Hematopoietic multipotent progenitor cell (in vitro differentiated cells): Measurements from ENCODE around the gene CS. TPM values are rescaled to one million over a fixed set of nuclear protein-coding genes. Genes with fewer than 3 reads are reported as not detected.
"Not testable (repeated sequence)": the region's sequence is repeated elsewhere in the genome, so short reads cannot be mapped to it uniquely, and the experiment has no call there.

Source experiments
- DNase-seq, 3 donors: peaks; one replicate each; pipeline ENCODE4 v3.0.0-alpha.2; 2011 to 2015; ENCODE audit warnings: low read depth in 2 of 3, low spot score in 2 of 3
- total RNA-seq: library from RNA; depleted of rRNA; stranded (reverse); fragments of >200 nt; gene quantifications from one replicate; pipeline ENCODE4 v1.2.3, GENCODE V29; 2012

CS gene
- total RNA-seq, 1 donor, result 106 TPM

- no peak for DNase-seq
Observed at GRCh38 chr12:56282579-56282978, 17.6 kb downstream of the CS start.

GRCh38 chr12:56282030-56282429, 18.1 kb downstream of the CS start:
- DNase-seq, result no peak

GRCh38 chr12:56280849-56281248, 19.3 kb downstream of the CS start:
- no peak for DNase-seq

DNA sequence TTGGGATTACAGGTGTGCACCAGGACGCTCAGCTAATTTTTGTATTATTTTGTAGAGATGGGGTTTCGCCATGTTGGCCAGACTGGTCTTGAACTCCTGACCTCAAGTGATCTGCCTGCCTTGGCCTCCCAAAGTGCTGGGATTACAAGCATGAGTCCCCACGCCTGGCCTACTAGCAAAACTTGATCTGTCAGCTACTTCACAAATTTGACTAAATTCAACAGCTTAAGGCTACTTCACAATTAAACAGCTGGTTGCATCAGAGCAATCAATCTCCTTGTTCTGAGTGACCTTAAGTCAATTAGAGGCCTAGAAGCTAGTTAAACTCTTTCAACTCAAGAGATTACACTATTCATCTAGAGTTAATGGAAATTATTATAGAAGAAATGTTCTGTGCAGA, 21.2 kb downstream of the CS start:
- DNase-seq, result no peak

GRCh38 chr12:56274299-56274698, 25.8 kb downstream of the CS start:
- no peak for DNase-seq

DNA sequence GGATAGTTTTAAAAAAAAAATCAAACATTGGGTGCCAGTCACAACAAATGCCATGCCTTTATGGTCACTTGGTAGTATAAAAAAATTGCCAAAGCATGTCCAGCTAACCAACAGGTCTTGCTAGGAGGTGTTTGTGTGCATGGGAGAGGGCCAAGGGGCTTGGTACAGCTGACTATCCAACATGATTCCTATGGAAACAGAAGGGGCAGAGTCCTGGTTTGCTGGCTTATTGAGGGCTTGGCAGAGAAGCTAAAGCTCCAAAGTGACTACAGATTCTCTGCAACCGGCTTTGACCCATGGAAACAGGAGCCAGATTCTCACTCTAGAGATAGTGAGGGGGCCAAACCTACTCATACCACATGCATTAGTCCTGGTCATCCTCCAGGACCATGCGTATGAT, 27.7 kb downstream of the CS start:
- DNase-seq, result not testable (repeated sequence)

- peak in 1 of 3 donors; percentile 36 for DNase-seq
Observed at GRCh38 chr12:56271031-56271430, 29.1 kb downstream of the CS start.

DNA sequence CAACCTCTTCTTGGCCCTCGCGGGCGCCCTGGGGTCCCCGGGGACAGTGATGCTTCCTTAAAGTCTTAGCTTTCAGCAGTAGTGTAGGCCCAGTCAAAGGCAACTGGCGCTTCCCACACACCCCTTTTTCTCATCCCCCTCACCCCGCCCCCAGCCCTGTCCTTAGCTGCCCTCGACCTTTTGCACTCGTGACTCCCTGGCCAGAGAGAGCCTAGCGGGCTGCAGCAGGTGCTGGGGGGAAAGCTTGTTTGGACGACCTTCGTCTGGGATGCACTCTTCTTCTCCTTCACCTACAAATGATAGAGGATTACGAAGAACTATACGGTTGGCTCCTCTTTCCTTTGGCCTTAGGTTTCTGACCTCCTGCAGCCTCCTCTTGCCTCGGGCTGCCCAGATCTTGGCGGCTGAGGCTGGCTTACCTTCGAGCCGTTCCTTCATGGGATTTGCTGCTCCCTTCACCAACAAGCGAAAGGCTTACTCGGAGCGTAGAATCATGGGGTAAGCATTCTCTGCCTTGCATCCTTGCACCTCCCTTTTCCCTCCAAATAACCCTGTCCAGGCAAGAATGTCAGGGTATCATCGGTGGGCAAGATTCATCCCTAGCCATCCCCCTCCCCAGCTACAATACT, 32.6 kb downstream of the CS start:
- DNase-seq, result no peak

GRCh38 chr12:56266693-56267442, 33.3 kb downstream of the CS start, which contains the start of gene COQ10A:
Gene COQ10A (plus strand): TSS chr12:56266942. CDS start chr12:56267119, 177 bp downstream.
- peak; percentile 82 to 93 (median 89) for DNase-seq

DNA sequence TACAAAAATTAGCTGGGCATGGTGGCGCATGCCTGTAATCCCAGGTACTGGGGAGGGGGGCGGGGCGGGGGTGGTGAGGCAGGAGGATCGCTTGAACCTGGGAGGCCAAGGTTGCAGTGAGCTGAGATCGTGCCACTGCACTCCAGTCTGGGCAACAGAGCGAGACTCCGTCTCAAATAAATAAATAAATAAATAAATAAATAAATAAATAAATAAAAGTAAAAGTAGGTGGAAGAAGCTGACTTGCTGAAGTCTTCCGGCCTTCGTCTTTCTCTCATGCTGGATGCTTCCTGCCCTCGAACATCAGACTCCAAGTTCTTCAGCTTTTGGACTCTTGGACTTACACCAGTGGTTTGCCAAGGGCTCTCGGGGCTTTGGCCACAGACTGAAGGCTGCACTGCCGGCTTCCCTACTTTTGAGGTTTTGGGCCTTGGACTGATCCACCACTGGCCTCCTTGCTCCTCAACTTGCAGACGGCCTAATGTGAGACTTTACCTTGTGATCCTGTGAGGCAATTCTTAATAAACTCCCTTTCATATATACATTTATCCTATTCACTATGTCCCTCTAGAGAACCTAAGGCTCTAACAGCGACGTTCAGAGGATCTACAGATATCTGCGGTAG, 34.0 kb downstream of the CS start:
- not testable (repeated sequence) for DNase-seq

DNA sequence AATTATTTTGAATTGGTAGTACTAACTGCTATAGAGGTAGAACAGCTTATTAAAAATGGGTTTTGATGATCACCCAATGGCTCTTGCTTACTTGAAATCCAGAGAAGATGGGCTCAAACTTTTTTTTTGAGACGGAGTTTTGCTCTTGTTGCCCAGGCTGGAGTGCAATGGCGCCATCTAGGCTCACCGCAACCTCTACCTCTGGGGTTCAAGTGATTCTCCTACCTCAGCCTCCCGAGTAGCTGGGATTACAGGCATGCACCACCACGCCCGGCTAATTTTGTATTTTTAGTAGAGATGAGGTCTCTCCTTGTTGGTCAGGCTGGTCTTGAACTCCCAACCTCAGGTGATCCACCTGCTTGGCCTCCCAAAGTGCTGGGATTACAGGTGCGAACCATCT, 37.2 kb downstream of the CS start:
- DNase-seq, result not testable (repeated sequence)

- DNase-seq, result no peak
Observed at GRCh38 chr12:56261503-56262232, 38.5 kb downstream of the CS start.

GRCh38 chr12:56260921-56261320, 39.2 kb downstream of the CS start:
- no peak for DNase-seq

GRCh38 chr12:56260380-56260779, 39.8 kb downstream of the CS start:
- no peak for DNase-seq

DNA sequence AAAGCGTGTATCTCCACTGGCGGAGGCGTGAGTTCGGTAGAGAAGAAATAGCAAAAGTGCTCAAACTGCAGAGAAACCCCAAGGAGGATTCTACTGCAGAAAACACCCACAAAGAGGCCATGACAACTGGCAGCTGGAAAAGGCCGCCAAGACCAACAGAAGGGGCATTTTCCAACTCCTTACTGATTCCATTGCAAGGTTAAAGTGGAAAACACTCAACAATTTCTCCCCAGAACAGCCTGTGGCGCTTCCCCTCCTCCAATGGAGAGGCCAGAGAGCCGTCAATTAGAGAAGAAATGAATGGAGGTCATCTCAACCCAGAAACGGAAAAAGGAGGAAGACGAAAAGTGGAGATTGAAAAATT, 41.3 kb downstream of the CS start:
- DNase-seq, result no peak

GRCh38 chr12:56258068-56258819, 41.9 kb downstream of the CS start, which contains the start of gene ANKRD52:
Gene ANKRD52 (minus strand): TSS chr12:56258384. CDS start chr12:56258269, 115 bp downstream.
- DNase-seq, result peak; percentile 73 to 85 (median 85)

GRCh38 chr12:56257491-56258067, 42.6 kb downstream of the CS start:
- DNase-seq, result peak in 1 of 3 donors; percentile 17

- no peak for DNase-seq
Observed at GRCh38 chr12:56257071-56257470, 43.1 kb downstream of the CS start.

DNA sequence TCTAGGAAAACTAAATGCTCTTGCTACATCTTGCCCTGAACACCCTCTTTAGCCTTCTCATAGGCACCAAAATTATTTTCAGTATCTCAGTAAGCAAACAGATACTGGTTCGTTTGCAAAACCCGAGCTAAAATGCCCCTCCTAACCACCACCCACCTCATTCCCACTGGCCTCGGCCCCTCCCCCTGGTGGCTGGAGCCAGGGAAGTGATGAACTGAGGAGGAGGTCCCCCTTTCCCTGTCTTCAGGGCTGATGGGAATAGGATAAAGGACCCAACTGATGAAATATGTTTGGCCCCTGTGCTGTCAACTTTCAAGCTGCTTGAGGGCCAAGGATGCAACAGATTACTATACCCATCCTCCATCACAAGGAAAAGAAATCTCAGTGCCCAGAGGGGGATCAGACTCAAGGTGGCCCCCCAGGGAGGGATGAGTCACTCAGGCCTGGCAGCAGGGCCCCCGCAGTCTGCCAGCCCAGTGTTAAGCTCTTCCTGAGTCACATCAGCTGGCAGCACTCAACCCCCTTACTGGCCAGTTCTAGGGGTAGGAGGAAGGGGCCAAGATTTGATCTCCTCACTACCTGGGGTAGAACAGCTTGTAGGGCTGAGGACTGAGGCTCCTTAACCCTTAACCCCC, 43.7 kb downstream of the CS start:
- no peak for DNase-seq

- no peak for DNase-seq
Observed at GRCh38 chr12:56255671-56256070, 44.5 kb downstream of the CS start.
